Heart right ventricle (tissue), 16 donors: ENCODE results near the gene BTG4. TPM values are rescaled to one million over a fixed set of nuclear protein-coding genes. Genes with fewer than 3 reads are reported as not detected.

Experiments used
- ATAC-seq, 8 donors: fragments of 200-7000 bp; cut with Tn5 transposase; one replicate each; pipeline ENCODE4 v1.9.1; 2020; ENCODE audit warnings: mild to moderate bottlenecking in 8 of 8, moderate library complexity in 8 of 8, moderate number of reproducible peaks in 1 of 8
- DNase-seq, 2 donors: peaks; one replicate each; pipeline ENCODE4 v3.0.0-alpha.2; 2020
- H3K27ac ChIP-seq, 10 donors: fragments of 200-600 bp; sonication (generic) in 2 of 10; one replicate each; pipeline versions ENCODE4 v1.5.0 to v1.8.0; 2020 to 2022; ENCODE audit warnings: mild to moderate bottlenecking in 3 of 10
- H3K27me3 ChIP-seq, 7 donors: fragments of 200-600 bp; one replicate each; pipeline ENCODE4 v1.8.0; 2021 to 2022; ENCODE audit warnings: mild to moderate bottlenecking in 2 of 7
- H3K36me3 ChIP-seq, 9 donors: fragments of 200-600 bp; sonication (generic) in 1 of 9; one replicate each; pipeline versions ENCODE4 v1.5.0 to v1.8.0; 2020 to 2022; ENCODE audit warnings: mild to moderate bottlenecking in 2 of 9
- H3K4me1 ChIP-seq, 9 donors: fragments of 200-600 bp; sonication (generic) in 1 of 9; one replicate each; pipeline versions ENCODE4 v1.5.0 to v1.8.0; 2020 to 2022; ENCODE audit warnings: mild to moderate bottlenecking in 4 of 9
- H3K4me3 ChIP-seq, 10 donors: fragments of 200-600 bp; sonication (generic) in 2 of 10; one replicate each; pipeline versions ENCODE4 v1.5.0 to v1.8.0; 2020 to 2022; ENCODE audit warnings: mild to moderate bottlenecking in 7 of 10, moderate library complexity in 2 of 10
- H3K9me3 ChIP-seq, 11 donors: fragments of 200-600 bp in 10 of 11; sonication (generic) in 2 of 11; one replicate each; pipeline versions ENCODE4 v1.5.0 to v1.8.0; 2013 to 2022; ENCODE audit warnings: mild to moderate bottlenecking in 2 of 11, control low read depth in 1 of 11, moderate library complexity in 1 of 11
- WGBS, 2 donors: extraction: QIAGEN DNeasy Blood & Tissue Kit; methylation state at CpG; one replicate each; pipeline ENCODE4 v1.1.7; 2013; ENCODE audit warnings: inconsistent platforms in 1 of 2; 5-methylcytosine and 5-hydroxymethylcytosine counted together
- intact Hi-C, 10 donors: fragments of 100-400 bp; cut with DNase I; formaldehyde crosslinking; loops; one replicate each; pipeline versions ENCODE4 v1.11.1 to v1.14.2; 2022
- polyA plus RNA-seq, 2 donors: library from polyadenylated mRNA; stranded (reverse); fragments of 200-250 nt; gene quantifications; one replicate each; pipeline ENCODE4 v1.2.3, GENCODE V29; 2013
- total RNA-seq, 10 donors: library from RNA; stranded (reverse); fragmentation: NEBNext Ultra II Directional in 3 of 10; extraction: Animal tissue kit (Norgen Biotek cat#: 25700) in 3 of 10; gene quantifications; one replicate each; pipeline versions ENCODE4 v1.2.1 to v1.2.4, GENCODE V29; 2021 to 2023
- TF ChIP-seq, protein P1 (sequence below), 9 donors: fragments of 200-600 bp; sonication (generic) in 2 of 9; IDR thresholded peaks; one replicate each; pipeline versions ENCODE4 v1.5.0 to v1.8.0; 2021 to 2022; ENCODE audit warnings: antibody characterized with exemption in 9 of 9, mild to moderate bottlenecking in 5 of 9, moderate library complexity in 1 of 9
- donor health status: Arrhythmogenic right ventricular cardiomyopathy.
- donor health status: ischemic (EF 13 %, LVEDD 7.1; RV severe dilation, severe dysfunction).
- donor health status: healthy with polysubstance abuse.
- donor health status: DM: no; HTN: yes; CAD: no.
- donor health status: DM: no; HTN: no; CAD: no.
- donor health status: ischemic (EF 25% LVEDD 6.9; RV normal size, moderate dysfunction).
- donor health status: ischemic (EF 25% LVEDD 5.7; RV mildly dilated, moderate dysfunction).
- donor health status: healthy.
- donor health status: DM: yes; HTN: yes; CAD: no.
- donor health status: Ischemic cardiomyopathy.
- donor health status: ischemic (EF 35%, LVEDD 5.7; RV mildly dilated, moderate dysfunction).
- donor health status: nonischemic (EF 11% LVEDD 7.7; RV severe dilation, severe dysfunction).
- donor health status: DM: yes; HTN: yes; CAD: no.
- donor health status: PGD.
- donor health status: ischemic (EF 29% LVEDD 5.4; RV normal size, mild dysfunction).
- donor health status: nonischemic (EF 23%, LVEDD 6.1; RV moderate dilation, normal function).

BTG4 gene
- total and polyA plus RNA-seq, 12 donors, result not detected

DNA sequence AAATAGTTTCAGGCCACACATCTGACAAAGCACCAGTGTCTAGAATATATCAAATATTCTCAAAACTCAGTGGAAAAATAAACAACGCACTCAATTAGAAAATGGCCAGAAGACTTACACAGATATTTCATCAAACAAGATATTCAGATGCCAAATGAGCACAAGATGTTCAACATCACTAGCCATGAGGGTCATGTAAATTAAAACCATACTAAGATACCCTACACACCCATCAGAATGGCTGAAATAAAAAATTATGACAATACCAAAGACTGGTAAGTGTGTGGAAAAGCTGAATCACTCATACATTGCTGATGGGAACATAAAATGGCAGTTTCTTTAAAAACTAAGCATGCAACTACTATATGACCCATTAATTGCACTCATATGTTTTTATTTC, 21.7 kb downstream of the BTG4 start:
- no peak overlapping the region for H3K27ac ChIP-seq
- no peak overlapping the region for H3K4me3 ChIP-seq
- H3K9me3 ChIP-seq, result peaks cover 0 to 27% (median 11%) of the 10 kb centered on the region in 11 donors
- TF ChIP-seq, protein P1, sequence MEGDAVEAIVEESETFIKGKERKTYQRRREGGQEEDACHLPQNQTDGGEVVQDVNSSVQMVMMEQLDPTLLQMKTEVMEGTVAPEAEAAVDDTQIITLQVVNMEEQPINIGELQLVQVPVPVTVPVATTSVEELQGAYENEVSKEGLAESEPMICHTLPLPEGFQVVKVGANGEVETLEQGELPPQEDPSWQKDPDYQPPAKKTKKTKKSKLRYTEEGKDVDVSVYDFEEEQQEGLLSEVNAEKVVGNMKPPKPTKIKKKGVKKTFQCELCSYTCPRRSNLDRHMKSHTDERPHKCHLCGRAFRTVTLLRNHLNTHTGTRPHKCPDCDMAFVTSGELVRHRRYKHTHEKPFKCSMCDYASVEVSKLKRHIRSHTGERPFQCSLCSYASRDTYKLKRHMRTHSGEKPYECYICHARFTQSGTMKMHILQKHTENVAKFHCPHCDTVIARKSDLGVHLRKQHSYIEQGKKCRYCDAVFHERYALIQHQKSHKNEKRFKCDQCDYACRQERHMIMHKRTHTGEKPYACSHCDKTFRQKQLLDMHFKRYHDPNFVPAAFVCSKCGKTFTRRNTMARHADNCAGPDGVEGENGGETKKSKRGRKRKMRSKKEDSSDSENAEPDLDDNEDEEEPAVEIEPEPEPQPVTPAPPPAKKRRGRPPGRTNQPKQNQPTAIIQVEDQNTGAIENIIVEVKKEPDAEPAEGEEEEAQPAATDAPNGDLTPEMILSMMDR (IDR thresholded peaks at IDR 0.05), result no peak
- H3K27me3 ChIP-seq, result peaks cover 0 to 8% (median 0%) of the 10 kb centered on the region in 7 donors
- intact Hi-C loops, result no loop called here
- H3K36me3 ChIP-seq, result no peaks in the 10 kb centered on the region
- 95 to 98% methylated on average over 1 of the region's 1 CpG for WGBS, 2 donors
- H3K4me1 ChIP-seq, result no peaks in the 10 kb centered on the region
- DNase-seq (no peak), ATAC-seq (no peak)

DNA sequence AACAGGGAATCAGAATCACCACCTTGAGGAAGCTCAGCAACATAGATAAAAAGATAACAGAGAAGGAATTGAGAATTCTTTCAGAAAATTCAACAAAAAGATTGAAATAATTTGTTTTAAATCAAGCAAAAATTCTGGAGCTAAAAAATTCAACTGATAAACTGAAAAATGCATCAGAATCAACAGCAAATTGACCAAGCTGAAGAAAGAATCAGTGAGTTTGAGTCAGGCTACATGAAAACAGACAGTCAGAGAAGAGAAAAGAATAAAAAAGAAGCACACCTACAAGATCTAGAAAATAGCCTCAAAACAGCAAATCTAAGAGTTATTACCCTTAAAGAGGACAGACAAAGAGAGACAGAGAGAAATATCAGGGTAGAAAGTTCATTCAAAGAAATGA, 28.8 kb downstream of the BTG4 start:
- peaks cover 0 to 72% (median 19%) of the 10 kb centered on the region in 11 donors for H3K9me3 ChIP-seq
- DNase-seq (no peak), ATAC-seq (no peak)
- no peak overlapping the region for H3K4me3 ChIP-seq
- no peaks in the 10 kb centered on the region for H3K27me3 ChIP-seq
- intact Hi-C loops, result no loop called here
- no peaks in the 10 kb centered on the region for H3K36me3 ChIP-seq
- H3K27ac ChIP-seq, result no peak overlapping the region
- no peaks in the 10 kb centered on the region for H3K4me1 ChIP-seq
- TF ChIP-seq, protein P1 (IDR thresholded peaks at IDR 0.05), result no peak

DNA sequence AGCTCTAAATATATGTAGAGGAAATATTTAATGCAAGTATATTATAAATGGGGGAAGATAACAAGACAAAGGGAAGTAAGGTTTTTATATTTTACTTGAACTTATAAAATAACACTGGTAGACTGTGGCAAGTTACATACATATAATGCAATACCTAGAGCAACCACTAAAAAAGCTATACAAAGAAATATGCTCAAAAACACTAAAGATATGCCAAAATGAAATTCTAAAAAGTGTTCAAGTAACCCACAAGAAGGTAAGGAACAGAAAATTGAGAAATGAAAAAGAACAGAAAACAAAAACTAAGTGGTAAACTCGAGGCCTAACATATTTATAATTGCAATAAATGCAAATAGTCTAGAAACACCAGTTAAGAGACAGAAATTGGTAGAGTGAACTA, 32.5 kb downstream of the BTG4 start:
- DNase-seq (no peak), ATAC-seq (no peak)
- H3K27me3 ChIP-seq, result peaks cover 0 to 10% (median 0%) of the 10 kb centered on the region in 7 donors
- H3K4me3 ChIP-seq, result no peak overlapping the region
- no peak overlapping the region for H3K27ac ChIP-seq
- 78 to 82% methylated on average over 1 of the region's 1 CpG for WGBS, 2 donors
- TF ChIP-seq, protein P1 (IDR thresholded peaks at IDR 0.05), result peak in 1 of 9 donors; percentile 40
- no peaks in the 10 kb centered on the region for H3K4me1 ChIP-seq
- peaks cover 0 to 42% (median 11%) of the 10 kb centered on the region in 11 donors for H3K9me3 ChIP-seq
- no peaks in the 10 kb centered on the region for H3K36me3 ChIP-seq
- intact Hi-C loops, result no loop called here

DNA sequence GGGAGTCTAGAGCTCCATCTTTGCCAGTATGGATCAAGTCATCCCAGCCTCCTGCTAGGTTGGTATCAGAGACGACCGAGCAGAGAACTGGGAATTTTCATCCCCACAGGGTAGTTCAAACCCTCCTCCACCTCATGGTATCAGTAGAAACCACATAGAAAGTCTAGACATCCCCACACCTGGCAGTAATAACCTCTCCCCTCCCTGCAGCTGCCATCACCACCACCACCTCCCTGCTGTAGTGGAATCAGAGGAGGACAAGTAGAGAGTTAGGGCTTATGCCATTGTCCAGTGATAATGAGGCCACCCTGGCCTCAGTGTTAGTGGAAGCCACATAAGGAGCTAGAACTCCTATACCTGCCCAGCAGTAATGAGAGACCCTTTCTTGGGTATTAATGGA, 34.3 kb downstream of the BTG4 start:
- no peak for DNase-seq
- no peak overlapping the region for H3K4me3 ChIP-seq
- intact Hi-C loops, result no loop called here
- 80 to 81% methylated on average over 2 of the region's 2 CpGs for WGBS, 2 donors
- ATAC-seq, result no peak
- H3K27ac ChIP-seq, result no peak overlapping the region
- TF ChIP-seq, protein P1 (IDR thresholded peaks at IDR 0.05), result no peak
- peaks cover 0 to 31% (median 4%) of the 10 kb centered on the region in 11 donors for H3K9me3 ChIP-seq
- no peaks in the 10 kb centered on the region for H3K36me3 ChIP-seq
- peaks cover 0 to 10% (median 0%) of the 10 kb centered on the region in 7 donors for H3K27me3 ChIP-seq
- H3K4me1 ChIP-seq, result no peaks in the 10 kb centered on the region
